ENCODE results near the gene REXO2. TPM values are rescaled to one million over a fixed set of nuclear protein-coding genes. Genes with fewer than 3 reads are reported as not detected.

The REXO2 gene
- total RNA-seq, 1 donor from 2014 or later = 83.5 TPM

GRCh38 chr11:114398303-114398920 is 40.9 kb upstream of the REXO2 start:
- peaks cover 5% of the 10 kb centered on the region for H3K36me3 Mint-ChIP-seq
- peak overlapping the region; percentile 99 for H3K4me3 Mint-ChIP-seq

GRCh38 chr11:114399490-114400215 is 39.6 kb upstream of the REXO2 start:
- H3K27ac Mint-ChIP-seq = peak overlapping the region; percentile 100
- TF ChIP-seq, protein P1, sequence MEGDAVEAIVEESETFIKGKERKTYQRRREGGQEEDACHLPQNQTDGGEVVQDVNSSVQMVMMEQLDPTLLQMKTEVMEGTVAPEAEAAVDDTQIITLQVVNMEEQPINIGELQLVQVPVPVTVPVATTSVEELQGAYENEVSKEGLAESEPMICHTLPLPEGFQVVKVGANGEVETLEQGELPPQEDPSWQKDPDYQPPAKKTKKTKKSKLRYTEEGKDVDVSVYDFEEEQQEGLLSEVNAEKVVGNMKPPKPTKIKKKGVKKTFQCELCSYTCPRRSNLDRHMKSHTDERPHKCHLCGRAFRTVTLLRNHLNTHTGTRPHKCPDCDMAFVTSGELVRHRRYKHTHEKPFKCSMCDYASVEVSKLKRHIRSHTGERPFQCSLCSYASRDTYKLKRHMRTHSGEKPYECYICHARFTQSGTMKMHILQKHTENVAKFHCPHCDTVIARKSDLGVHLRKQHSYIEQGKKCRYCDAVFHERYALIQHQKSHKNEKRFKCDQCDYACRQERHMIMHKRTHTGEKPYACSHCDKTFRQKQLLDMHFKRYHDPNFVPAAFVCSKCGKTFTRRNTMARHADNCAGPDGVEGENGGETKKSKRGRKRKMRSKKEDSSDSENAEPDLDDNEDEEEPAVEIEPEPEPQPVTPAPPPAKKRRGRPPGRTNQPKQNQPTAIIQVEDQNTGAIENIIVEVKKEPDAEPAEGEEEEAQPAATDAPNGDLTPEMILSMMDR (IDR thresholded peaks at IDR 0.05; ENCODE audit: unreplicated experiment) = no peak
- DNase-seq (ENCODE audit: low spot score in 2 of 2, unreplicated experiment in 2 of 2) = peak in 1 of 2 experiments; percentile 38
- no peaks in the 10 kb centered on the region for H3K27me3 Mint-ChIP-seq (ENCODE audit: low read depth)
- peaks cover 40% of the 10 kb centered on the region for H3K4me1 Mint-ChIP-seq
- peaks cover 8% of the 10 kb centered on the region for H3K36me3 Mint-ChIP-seq
- peak overlapping the region; percentile 99 for H3K4me3 Mint-ChIP-seq
- no peaks in the 10 kb centered on the region for H3K9me3 Mint-ChIP-seq

More at GRCh38 chr11:114398303-114398920, 40.9 kb upstream of the REXO2 start:
- TF ChIP-seq, protein P1 (IDR thresholded peaks at IDR 0.05; ENCODE audit: unreplicated experiment) = no peak
- DNase-seq (ENCODE audit: low spot score in 2 of 2, unreplicated experiment in 2 of 2) = no peak
- Mint-ChIP-seq H3K4me1 (peaks cover 36% of the 10 kb centered on the region), H3K27ac (peak overlapping the region; percentile 100), H3K9me3 (no peaks in the 10 kb centered on the region), H3K27me3 (ENCODE audit: low read depth) (no peaks in the 10 kb centered on the region)

- Mint-ChIP-seq H3K27ac (peak within 1 kb of the TSS; percentile 100), H3K4me3 (peak within 1 kb of the TSS; percentile 99), H3K36me3 (peaks cover 11% of the 10 kb centered on the region), H3K4me1 (peaks cover 40% of the 10 kb centered on the region), H3K27me3 (ENCODE audit: low read depth) (no peaks in the 10 kb centered on the region), H3K9me3 (no peaks in the 10 kb centered on the region)
- DNase-seq (ENCODE audit: low spot score in 2 of 2, unreplicated experiment in 2 of 2) = peak; percentile 89 to 95
- TF ChIP-seq, protein P1 (IDR thresholded peaks at IDR 0.05; ENCODE audit: unreplicated experiment) = no peak
Observed at GRCh38 chr11:114400216-114400914, 38.9 kb upstream of the REXO2 start, which contains the start of the genes C11orf71 and RBM7. Gene C11orf71 (minus strand): TSS chr11:114400511. CDS start chr11:114400331, 180 bp downstream. Gene RBM7 (plus strand): TSS chr11:114400666. CDS start chr11:114400672, 6 bp downstream.

DNA sequence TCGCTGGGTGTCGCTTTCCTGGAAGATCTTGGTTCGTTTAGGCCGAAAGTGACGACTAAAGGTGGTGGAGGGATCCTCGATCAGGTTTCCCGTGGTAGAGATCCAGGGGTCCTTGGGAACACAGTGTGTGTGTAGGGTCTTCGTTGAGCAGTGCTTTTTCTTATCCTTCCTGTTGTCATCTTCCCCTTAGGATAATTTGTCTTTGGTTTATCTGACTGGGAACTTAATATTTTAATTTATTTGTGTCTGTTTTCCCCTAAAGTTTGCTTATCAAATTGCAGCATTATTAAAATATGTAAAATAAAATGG is 38.4 kb upstream of the REXO2 start:
- Mint-ChIP-seq H3K27me3 (ENCODE audit: low read depth) (no peaks in the 10 kb centered on the region), H3K36me3 (peaks cover 16% of the 10 kb centered on the region)
- no peak for DNase-seq (ENCODE audit: low spot score in 2 of 2, unreplicated experiment in 2 of 2)

DNA sequence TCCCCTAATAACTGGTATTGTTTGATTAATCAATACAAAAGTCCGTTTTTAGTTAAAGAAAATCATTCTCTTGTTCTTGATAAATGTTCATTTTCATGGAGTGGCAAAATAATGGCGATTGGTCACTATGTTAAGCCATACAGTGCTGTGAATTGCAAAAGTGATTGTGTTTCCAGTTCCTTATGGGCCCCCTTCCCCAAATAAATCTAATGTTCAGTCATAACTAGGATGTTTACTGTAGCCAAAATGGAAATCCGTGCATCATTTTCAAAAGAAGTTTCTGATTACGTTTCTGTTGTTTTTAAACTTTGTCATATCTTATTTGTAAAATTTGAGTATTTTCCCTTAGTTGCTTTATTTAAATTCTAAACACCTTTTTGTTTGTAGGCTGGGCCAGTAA is 38.0 kb upstream of the REXO2 start:
- Mint-ChIP-seq H3K4me1 (peaks cover 40% of the 10 kb centered on the region), H3K9me3 (no peaks in the 10 kb centered on the region), H3K27me3 (ENCODE audit: low read depth) (no peaks in the 10 kb centered on the region), H3K27ac (peak overlapping the region; percentile 100), H3K36me3 (peaks cover 20% of the 10 kb centered on the region), H3K4me3 (peak overlapping the region; percentile 99)
- no peak for DNase-seq (ENCODE audit: low spot score in 2 of 2, unreplicated experiment in 2 of 2)
- TF ChIP-seq, protein P1 (IDR thresholded peaks at IDR 0.05; ENCODE audit: unreplicated experiment) = no peak

More for the DNA sequence above, 38.4 kb upstream of the REXO2 start:
- Mint-ChIP-seq H3K9me3 (no peaks in the 10 kb centered on the region), H3K27ac (peak overlapping the region; percentile 100), H3K4me3 (peak overlapping the region; percentile 99), H3K4me1 (peaks cover 40% of the 10 kb centered on the region)
- TF ChIP-seq, protein P1 (IDR thresholded peaks at IDR 0.05; ENCODE audit: unreplicated experiment) = no peak
